HepG2 (cell line): ENCODE data around the gene KRTAP10-10. TPM values are rescaled to one million over a fixed set of nuclear protein-coding genes. Genes with fewer than 3 reads are reported as not detected.

Experiments
- FOXC1 ChIP-seq: sonication (generic); formaldehyde crosslinking; IDR thresholded peaks from 2 replicates; pipeline ENCODE4 v1.8.0; 2022; ENCODE audit warnings: mild to moderate bottlenecking, missing genetic modification reagents, borderline replicate concordance
- HOXA7 ChIP-seq: sonication (generic); formaldehyde crosslinking; IDR thresholded peaks from 2 replicates; pipeline ENCODE4 v1.8.1; 2022; ENCODE audit warnings: mild to moderate bottlenecking, missing genetic modification reagents, moderate library complexity
- MED1 ChIP-seq: sonication (generic); formaldehyde crosslinking; IDR thresholded peaks from 2 replicates; pipeline ENCODE4 v1.4.0; 2020; ENCODE audit warnings: missing genetic modification reagents
- MTF1 ChIP-seq: sonication (generic); formaldehyde crosslinking; IDR thresholded peaks from 2 replicates; pipeline ENCODE4 v1.5.0; 2020; ENCODE audit warnings: missing genetic modification reagents
- POGZ ChIP-seq: sonication (generic); formaldehyde crosslinking; IDR thresholded peaks from 2 replicates; pipeline ENCODE4 v1.4.0; 2020; ENCODE audit warnings: mild to moderate bottlenecking, missing genetic modification reagents
- SAFB2 ChIP-seq: sonication (generic); formaldehyde crosslinking; IDR thresholded peaks from 2 replicates; pipeline ENCODE4 v1.5.1; 2020; ENCODE audit warnings: missing genetic modification reagents, low read depth, mild to moderate bottlenecking, borderline replicate concordance
- TCF7 ChIP-seq: sonication (generic); IDR thresholded peaks from 2 replicates; pipeline ENCODE4 v1.6.1; 2016; ENCODE audit warnings: antibody characterized with exemption, low read depth
- TOE1 ChIP-seq: sonication (generic); formaldehyde crosslinking; IDR thresholded peaks from 2 replicates; pipeline ENCODE4 v1.4.0; 2020; ENCODE audit warnings: mild to moderate bottlenecking, missing genetic modification reagents
- ZKSCAN1 ChIP-seq: fragments of 150-350 bp; IDR thresholded peaks from 2 replicates; pipeline ENCODE4 v1.6.1; 2014; ENCODE audit warnings: low read length
- ZNF33B ChIP-seq: sonication (generic); formaldehyde crosslinking; IDR thresholded peaks from 2 replicates; pipeline ENCODE4 v1.5.1; 2020; ENCODE audit warnings: mild to moderate bottlenecking, missing genetic modification reagents
- ZNF878 ChIP-seq: sonication (generic); formaldehyde crosslinking; IDR thresholded peaks from 2 replicates; pipeline ENCODE4 v1.8.1; 2023; ENCODE audit warnings: mild to moderate bottlenecking, missing genetic modification reagents, moderate library complexity
- polyA plus RNA-seq, 8 experiments: library from polyadenylated mRNA; depleted of rRNA in 3 of 8; stranded (reverse) in 7 of 8; unstranded in 1 of 8; fragments of >200 nt; fragmentation: Illumina TruSeq in 4 of 8; extraction: Trizol in 4 of 8; gene quantifications; 2 replicates each; pipeline versions ENCODE4 v1.2.1 to v1.2.3, GENCODE V29; 2011 to 2016; ENCODE audit warnings: low read depth in 4 of 8, missing spikeins in 1 of 8, mixed read lengths in 1 of 8; ENCODE audit not compliant: insufficient read depth in 1 of 8
- total RNA-seq, 5 experiments: library from RNA; depleted of rRNA; stranded (reverse); fragments of >200 nt; fragmentation: Illumina TruSeq; extraction: Trizol; gene quantifications; 2 replicates each; pipeline ENCODE4 v1.2.3, GENCODE V29; 2016; ENCODE audit warnings: low read depth in 1 of 5
- TF ChIP-seq, protein P1 (sequence below): sonication (generic); formaldehyde crosslinking; IDR thresholded peaks from 2 replicates; pipeline ENCODE4 v1.4.0; 2020; ENCODE audit warnings: mild to moderate bottlenecking, missing genetic modification reagents
- TF ChIP-seq, protein P2 (sequence below): sonication (generic); formaldehyde crosslinking; IDR thresholded peaks from 2 replicates; pipeline ENCODE4 v1.4.0; 2020; ENCODE audit warnings: mild to moderate bottlenecking, missing genetic modification reagents
- TF ChIP-seq, protein P3 (sequence below): sonication (generic); formaldehyde crosslinking; IDR thresholded peaks from 2 replicates; pipeline ENCODE4 v1.5.0; 2020; ENCODE audit warnings: mild to moderate bottlenecking, missing genetic modification reagents, moderate library complexity
- TF ChIP-seq, protein P4 (sequence below): IDR thresholded peaks from 2 replicates; pipeline ENCODE4 v1.6.1; 2018; ENCODE audit warnings: missing genetic modification reagents

Gene KRTAP10-10
- total and polyA plus RNA-seq, 2 of the 13 experiments (the other 11 are each of a cell fraction or from before 2014, with no cell fraction given) = not detected

DNA sequence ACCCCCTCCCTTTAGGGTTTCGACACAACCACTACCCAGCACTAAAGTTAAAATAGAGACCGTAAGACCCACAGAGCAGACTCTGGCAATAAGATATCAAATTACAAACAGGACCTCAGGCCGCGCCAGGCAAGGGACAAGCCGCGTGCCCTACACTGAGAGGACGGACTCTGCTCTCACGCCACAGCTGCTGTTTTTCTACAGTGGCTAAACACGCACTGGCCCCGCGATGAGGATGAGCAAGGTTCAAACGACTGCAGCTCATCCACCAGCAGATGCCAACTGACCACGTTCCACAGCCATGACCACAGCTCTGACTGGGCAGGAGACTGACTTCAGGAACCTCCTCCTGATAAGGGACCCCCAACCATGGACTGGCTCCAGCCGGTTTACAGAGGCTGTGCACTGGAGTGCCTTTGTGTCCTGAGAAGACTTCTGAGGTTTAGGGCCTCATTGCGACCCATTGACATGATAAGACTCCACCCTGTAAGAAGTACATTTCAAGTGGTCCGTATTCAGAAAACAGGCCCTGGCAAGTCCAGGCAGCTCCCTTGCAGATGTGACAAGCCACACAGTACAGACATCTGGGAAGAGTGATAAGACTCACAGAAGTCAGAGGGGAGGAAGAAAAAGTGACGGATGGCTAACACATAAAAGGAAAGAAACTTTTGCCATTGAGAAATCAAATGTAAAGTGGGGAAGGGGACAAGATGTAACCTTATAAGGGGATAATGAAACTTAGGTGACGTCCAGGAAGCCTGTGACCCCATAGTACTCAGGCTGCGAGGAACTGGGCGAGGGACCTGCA is 43.4 kb upstream of the KRTAP10-10 start (continued):
- TF ChIP-seq, protein P1, sequence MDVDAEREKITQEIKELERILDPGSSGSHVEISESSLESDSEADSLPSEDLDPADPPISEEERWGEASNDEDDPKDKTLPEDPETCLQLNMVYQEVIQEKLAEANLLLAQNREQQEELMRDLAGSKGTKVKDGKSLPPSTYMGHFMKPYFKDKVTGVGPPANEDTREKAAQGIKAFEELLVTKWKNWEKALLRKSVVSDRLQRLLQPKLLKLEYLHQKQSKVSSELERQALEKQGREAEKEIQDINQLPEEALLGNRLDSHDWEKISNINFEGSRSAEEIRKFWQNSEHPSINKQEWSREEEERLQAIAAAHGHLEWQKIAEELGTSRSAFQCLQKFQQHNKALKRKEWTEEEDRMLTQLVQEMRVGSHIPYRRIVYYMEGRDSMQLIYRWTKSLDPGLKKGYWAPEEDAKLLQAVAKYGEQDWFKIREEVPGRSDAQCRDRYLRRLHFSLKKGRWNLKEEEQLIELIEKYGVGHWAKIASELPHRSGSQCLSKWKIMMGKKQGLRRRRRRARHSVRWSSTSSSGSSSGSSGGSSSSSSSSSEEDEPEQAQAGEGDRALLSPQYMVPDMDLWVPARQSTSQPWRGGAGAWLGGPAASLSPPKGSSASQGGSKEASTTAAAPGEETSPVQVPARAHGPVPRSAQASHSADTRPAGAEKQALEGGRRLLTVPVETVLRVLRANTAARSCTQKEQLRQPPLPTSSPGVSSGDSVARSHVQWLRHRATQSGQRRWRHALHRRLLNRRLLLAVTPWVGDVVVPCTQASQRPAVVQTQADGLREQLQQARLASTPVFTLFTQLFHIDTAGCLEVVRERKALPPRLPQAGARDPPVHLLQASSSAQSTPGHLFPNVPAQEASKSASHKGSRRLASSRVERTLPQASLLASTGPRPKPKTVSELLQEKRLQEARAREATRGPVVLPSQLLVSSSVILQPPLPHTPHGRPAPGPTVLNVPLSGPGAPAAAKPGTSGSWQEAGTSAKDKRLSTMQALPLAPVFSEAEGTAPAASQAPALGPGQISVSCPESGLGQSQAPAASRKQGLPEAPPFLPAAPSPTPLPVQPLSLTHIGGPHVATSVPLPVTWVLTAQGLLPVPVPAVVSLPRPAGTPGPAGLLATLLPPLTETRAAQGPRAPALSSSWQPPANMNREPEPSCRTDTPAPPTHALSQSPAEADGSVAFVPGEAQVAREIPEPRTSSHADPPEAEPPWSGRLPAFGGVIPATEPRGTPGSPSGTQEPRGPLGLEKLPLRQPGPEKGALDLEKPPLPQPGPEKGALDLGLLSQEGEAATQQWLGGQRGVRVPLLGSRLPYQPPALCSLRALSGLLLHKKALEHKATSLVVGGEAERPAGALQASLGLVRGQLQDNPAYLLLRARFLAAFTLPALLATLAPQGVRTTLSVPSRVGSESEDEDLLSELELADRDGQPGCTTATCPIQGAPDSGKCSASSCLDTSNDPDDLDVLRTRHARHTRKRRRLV (CRISPR knock-in tag) = peak; percentile 34; the same call in 1 of the 2 replicates
- TF ChIP-seq TCF7 = peak; percentile 24; the same call in 1 of the 2 replicates
- TF ChIP-seq SAFB2 (CRISPR knock-in tag) = no peak
- no peak for TF ChIP-seq HOXA7 (CRISPR knock-in tag)
- peak; percentile 27; the same call in 1 of the 2 replicates for TF ChIP-seq POGZ (CRISPR knock-in tag)
- TF ChIP-seq ZKSCAN1 = no peak
- peak; percentile 96 for TF ChIP-seq MED1
- TF ChIP-seq, protein P2, sequence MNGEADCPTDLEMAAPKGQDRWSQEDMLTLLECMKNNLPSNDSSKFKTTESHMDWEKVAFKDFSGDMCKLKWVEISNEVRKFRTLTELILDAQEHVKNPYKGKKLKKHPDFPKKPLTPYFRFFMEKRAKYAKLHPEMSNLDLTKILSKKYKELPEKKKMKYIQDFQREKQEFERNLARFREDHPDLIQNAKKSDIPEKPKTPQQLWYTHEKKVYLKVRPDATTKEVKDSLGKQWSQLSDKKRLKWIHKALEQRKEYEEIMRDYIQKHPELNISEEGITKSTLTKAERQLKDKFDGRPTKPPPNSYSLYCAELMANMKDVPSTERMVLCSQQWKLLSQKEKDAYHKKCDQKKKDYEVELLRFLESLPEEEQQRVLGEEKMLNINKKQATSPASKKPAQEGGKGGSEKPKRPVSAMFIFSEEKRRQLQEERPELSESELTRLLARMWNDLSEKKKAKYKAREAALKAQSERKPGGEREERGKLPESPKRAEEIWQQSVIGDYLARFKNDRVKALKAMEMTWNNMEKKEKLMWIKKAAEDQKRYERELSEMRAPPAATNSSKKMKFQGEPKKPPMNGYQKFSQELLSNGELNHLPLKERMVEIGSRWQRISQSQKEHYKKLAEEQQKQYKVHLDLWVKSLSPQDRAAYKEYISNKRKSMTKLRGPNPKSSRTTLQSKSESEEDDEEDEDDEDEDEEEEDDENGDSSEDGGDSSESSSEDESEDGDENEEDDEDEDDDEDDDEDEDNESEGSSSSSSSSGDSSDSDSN (CRISPR knock-in tag) = peak; percentile 92
- no peak for TF ChIP-seq ZNF33B (CRISPR knock-in tag)
- TF ChIP-seq, protein P3, sequence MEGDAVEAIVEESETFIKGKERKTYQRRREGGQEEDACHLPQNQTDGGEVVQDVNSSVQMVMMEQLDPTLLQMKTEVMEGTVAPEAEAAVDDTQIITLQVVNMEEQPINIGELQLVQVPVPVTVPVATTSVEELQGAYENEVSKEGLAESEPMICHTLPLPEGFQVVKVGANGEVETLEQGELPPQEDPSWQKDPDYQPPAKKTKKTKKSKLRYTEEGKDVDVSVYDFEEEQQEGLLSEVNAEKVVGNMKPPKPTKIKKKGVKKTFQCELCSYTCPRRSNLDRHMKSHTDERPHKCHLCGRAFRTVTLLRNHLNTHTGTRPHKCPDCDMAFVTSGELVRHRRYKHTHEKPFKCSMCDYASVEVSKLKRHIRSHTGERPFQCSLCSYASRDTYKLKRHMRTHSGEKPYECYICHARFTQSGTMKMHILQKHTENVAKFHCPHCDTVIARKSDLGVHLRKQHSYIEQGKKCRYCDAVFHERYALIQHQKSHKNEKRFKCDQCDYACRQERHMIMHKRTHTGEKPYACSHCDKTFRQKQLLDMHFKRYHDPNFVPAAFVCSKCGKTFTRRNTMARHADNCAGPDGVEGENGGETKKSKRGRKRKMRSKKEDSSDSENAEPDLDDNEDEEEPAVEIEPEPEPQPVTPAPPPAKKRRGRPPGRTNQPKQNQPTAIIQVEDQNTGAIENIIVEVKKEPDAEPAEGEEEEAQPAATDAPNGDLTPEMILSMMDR = peak; percentile 14
- peak; percentile 52; the same call in 1 of the 2 replicates for TF ChIP-seq TOE1 (CRISPR knock-in tag)
- TF ChIP-seq, protein P4, sequence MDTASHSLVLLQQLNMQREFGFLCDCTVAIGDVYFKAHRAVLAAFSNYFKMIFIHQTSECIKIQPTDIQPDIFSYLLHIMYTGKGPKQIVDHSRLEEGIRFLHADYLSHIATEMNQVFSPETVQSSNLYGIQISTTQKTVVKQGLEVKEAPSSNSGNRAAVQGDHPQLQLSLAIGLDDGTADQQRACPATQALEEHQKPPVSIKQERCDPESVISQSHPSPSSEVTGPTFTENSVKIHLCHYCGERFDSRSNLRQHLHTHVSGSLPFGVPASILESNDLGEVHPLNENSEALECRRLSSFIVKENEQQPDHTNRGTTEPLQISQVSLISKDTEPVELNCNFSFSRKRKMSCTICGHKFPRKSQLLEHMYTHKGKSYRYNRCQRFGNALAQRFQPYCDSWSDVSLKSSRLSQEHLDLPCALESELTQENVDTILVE (CRISPR knock-in tag) = no peak; the same call in 1 of the 2 replicates
- TF ChIP-seq FOXC1 = peak; percentile 67; the same call in 1 of the 2 replicates
- peak; percentile 92 for TF ChIP-seq ZNF878 (CRISPR knock-in tag)
- TF ChIP-seq MTF1 (CRISPR knock-in tag) = no peak
